GM19438 (cell line): ENCODE data around the gene ATM.

Source experiments
- ATAC-seq: cut with Tn5 transposase; IDR thresholded peaks from one replicate; pipeline ENCODE4 v1.9.1; 2021; ENCODE audit warnings: low read depth; ENCODE audit not compliant: unreplicated experiment

The ATM gene

GRCh38 chr11:108218912-108219783 is 3.7 kb upstream of the ATM start:
- no peak for ATAC-seq

GRCh38 chr11:108220721-108221336 is 2.0 kb upstream of the ATM start:
- no peak for ATAC-seq

DNA sequence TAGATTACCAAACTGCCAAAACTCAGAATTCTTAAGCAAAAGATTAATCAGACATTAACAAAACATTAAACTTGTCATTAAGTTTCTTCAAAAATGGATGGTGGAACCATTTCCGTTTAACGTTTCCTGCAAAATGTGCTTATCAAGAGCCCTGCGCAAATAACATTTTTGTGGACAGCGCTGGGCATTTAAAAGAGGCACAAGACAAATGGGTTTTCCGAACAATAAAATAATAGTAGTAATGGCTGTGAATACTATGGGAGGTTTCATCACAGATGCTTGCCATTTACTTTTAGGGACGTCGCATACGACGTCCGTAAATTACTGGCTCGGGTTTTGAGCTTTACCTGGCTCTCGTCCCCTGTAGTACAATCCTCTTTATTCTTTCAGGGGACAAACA is 1.5 kb upstream of the ATM start:
- no peak for ATAC-seq

GRCh38 chr11:108221911-108222573 is 825 bp upstream of the ATM start:
- peak; percentile 0 for ATAC-seq

DNA sequence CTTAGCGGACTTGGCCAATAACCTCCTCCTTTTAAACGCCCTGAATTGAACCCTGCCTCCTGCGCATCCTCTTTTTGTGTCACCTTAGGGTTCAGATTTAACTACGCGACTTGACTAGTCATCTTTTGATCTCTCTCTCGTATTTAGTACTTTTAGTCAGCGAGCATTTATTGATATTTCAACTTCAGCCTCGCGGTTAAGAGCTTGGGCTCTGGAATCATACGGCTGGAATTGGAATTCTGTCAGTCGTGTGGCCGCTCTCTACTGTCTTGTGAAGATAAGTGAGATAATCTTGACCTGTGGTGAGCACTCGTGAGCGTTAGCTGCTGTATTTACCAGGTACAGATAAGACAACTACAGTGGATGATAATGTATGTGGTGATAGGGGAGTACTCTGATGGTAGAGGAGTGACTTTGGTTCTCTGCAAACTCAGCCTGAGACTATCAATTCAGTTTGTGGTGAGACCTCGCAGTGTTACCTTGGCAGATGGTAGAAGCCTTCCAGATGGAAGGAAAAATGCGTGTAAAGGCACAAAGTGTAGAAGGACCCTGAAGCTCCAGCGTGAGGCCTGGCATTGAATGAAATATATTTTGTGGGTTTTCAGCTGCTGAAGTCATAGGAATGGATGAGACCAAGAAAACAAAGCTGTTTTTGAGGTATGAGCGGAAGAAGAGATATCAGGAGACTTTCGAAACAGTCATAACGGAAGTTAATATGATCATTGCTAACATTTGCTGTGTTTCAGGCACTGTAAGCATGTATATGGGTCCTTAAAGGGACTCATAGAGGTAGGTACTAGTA is 682 bp downstream of the ATM start:
- peak; percentile 25 for ATAC-seq

GRCh38 chr11:108224366-108224765 is 1.5 kb downstream of the ATM start:
- no peak for ATAC-seq

DNA sequence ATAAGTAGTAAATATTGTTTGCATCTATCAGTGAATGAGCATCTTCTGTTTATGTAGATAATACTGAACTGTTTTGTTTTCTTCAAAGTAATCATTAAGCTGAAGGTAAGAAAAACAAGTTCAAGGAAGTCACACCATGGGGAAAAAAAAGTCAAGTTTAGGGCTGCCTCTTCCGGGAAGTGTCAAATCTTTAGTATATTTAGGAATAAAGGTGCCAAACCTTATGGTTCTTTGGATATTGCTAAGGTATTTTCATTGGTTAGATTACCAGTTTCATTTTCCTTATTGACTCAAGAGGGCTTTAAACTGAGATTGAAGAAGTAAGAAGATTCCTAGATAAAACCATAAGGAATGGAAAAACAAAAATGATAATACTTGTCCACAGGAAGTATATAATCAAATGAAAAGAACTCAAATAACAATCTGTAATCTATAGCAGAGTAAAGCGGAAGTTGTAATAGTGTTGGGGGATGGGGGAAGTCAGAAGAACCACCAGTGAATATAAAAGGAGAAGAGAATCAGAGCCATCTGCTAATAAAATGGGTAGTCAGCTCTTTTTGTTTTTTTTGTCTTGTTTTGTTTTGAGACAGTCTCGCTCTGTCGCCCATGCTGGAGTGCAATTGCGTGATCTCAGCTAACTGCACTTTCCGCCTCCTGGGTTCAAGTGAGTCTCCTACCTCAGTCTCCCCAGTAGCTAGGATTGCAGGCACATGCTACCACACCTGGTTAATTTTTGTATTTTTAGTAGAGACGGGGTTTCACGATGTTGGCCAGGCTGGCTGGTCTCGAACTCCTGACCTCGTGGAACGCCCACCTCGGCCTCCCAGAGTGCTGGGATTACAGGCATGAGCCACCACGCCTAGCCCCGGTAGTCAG is 2.3 kb downstream of the ATM start:
- ATAC-seq, result no peak

- ATAC-seq, result no peak
These were observed 3.2 kb downstream of the ATM start for GRCh38 chr11:108226036-108226435.

GRCh38 chr11:108228251-108228650 is 5.4 kb downstream of the ATM start:
- ATAC-seq, result no peak

DNA sequence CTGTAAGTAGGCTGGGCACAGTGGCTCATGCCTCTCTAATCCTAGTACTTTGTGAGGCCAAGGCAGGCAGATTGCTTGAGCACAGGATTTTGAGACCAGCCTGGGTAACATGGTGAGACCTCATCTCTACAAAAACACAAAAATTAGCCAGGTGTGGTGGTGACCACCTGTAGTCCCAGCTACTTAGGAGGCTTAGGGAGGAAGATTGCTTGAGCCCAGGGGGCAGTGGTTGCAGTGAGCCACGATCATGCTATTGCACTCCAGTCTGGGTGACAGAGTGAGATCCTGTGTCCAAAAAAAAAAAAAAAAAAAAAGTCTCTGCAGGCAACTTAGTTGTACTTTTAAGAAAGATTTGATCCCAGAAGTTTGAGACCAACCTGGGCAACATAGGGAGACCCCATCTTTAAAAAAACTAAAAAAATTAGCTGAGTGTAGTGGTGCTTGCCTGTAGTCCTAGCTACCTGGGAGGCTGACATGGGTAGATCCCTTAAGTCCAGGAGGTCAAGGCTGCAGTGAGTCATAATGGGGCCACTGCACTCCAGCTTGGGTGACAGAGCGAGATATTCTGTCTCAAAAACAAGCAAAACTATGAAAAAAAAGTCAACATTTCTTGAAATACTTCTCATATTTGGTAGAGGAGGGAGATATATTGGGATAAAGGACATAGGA is 10.5 kb downstream of the ATM start:
- ATAC-seq, result no peak

DNA sequence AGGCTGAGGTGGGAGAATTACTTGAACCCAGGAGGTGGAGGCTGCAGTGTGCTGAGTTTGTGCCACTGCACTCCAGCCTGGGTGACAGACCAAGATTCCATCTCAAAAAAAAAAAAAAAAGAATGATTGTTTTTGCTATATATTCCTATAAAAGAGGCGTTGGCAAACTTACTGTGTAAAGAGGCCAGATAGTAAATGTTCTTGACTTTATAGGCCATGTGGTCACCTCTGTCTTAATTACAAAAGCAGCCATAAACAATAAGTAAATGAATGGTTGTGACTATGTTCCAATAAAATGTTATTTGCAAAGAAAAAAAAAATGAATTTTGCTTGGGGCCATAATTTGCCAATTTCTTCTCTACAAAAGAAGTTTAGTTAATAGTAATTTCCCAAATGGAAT is 12.3 kb downstream of the ATM start:
- ATAC-seq, result no peak

DNA sequence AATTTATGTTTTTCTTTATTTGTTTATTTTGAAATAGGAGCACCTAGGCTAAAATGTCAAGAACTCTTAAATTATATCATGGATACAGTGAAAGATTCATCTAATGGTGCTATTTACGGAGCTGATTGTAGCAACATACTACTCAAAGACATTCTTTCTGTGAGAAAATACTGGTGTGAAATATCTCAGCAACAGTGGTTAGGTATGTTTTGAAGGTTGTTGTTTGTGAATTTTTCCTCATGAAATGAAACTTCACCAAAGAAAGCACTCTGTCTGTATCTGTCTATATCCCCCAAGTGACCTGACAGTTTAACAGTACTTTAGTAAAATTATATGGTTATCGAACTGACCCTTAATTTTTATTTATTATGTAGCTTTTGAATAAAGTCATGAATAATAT is 12.8 kb downstream of the ATM start:
- ATAC-seq, result no peak

- peak; percentile 57 for ATAC-seq
These were observed 14.2 kb downstream of the ATM start for GRCh38 chr11:108237058-108237481.

- no peak for ATAC-seq
These were observed 16.2 kb downstream of the ATM start for GRCh38 chr11:108239076-108239475.

GRCh38 chr11:108241330-108242037 is 18.6 kb downstream of the ATM start:
- no peak for ATAC-seq

DNA sequence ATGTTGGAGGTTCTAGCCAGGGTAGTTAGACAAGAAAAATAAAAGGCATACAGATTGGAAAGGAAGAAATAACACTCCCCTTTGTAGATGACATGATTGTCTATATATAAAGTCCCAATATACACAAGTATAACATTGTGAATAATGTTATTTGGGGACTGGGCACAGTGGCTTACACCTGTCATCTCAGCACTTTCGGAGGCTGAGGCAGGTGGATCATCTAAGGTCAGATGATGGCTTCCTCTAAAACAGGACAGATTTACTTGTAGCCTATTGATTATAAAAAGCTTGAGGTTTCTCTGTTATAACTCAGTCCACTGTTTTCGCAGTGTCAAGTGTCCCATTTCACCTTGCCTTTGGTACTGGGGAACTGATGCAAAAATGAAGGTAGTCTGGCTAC is 19.6 kb downstream of the ATM start:
- ATAC-seq, result no peak

DNA sequence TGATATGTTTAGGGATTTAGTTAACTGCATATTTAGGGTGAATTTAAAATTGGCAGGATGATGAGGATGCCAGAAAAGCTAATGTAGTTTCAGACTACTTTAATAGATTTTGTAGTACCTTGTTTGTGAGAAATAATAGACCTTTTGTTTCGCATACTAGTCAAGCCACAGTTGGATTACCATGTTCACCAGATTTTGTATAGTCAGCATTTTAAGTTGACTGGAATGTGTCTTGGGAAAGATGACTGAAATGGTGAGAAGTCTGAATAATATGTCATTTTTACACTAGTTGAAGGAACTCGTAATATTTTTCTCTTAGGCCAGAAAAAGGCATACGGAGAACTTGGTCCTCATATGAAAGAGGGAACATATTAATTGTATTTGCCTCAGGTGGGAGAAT is 23.4 kb downstream of the ATM start:
- ATAC-seq, result no peak

DNA sequence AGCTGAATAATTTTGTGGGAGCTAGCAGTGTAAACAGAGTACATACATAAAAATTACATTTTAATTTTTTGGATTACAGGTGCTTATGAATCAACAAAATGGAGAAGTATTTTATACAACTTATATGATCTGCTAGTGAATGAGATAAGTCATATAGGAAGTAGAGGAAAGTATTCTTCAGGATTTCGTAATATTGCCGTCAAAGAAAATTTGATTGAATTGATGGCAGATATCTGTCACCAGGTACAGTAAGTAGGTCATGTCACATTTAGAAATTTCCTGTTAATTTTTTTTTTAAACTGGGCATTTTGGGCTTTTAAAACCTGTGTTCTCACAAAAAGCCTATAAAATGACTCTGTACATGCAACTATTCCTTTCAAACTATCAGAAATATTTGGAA is 24.0 kb downstream of the ATM start:
- ATAC-seq, result no peak

- no peak for ATAC-seq
These were observed 30.3 kb downstream of the ATM start for GRCh38 chr11:108253176-108253575.
